ENCODE measurements around the gene SPRN. TPM values are rescaled to one million over a fixed set of nuclear protein-coding genes. Genes with fewer than 3 reads are reported as not detected.

Gene SPRN
- total and polyA plus RNA-seq, 2 experiments from 2014 or later, result 0.31 TPM

DNA sequence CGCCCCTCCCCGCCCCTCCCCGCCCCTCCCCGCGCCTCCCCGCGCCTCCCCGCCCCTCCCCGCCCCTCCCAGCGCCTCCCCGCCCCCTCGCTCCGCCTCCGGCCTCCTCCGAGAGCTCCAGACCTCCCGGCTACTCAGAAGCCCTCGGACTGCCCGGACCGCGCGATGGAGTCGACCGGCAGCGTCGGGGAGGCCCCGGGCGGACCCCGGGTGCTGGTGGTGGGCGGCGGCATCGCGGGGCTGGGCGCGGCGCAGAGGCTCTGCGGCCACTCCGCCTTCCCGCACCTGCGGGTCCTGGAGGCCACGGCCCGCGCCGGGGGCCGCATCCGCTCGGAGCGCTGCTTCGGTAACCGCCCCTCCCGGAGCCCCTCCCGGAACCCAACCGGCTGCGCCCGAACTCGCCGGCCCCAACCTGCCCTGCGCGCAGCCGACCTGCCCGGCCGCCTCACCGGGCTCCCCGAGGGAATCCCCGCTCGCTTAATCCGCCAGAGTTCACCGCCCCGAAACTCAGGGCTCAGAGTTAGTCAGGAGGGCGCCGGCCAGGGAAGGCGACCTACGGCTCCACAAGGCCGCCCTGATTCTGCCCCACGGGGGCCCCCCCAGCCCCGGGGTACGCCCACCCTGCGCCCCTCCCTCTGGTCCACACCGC is 45.1 kb downstream of the SPRN start, which contains the start of gene PAOX:
Gene PAOX (plus strand): TSS at position 111 of the 649 bp plus-strand sequence. CDS start 55 bp downstream, at position 166.
- Mint-ChIP-seq H3K36me3 (ENCODE audit: low read depth) (no peaks in the 10 kb centered on the region), H3K27me3 (ENCODE audit: insufficient read depth, low read depth, poor library complexity) (peaks cover 36% of the 10 kb centered on the region), H3K27ac (no peak within 1 kb of the TSS), H3K9me3 (no peaks in the 10 kb centered on the region; the same call in 2 of the 3 replicates), H3K4me3 (peak within 1 kb of the TSS; percentile 77), H3K4me1 (no peaks in the 10 kb centered on the region)
- H3K9me2 ChIP-seq (ENCODE audit: insufficient read depth), result no peaks in the 10 kb centered on the region
- H3K27ac ChIP-seq (ENCODE audit: low read depth), result no peak within 1 kb of the TSS
- peak; percentile 47 for TF ChIP-seq EZH2 (IDR thresholded peaks at IDR 0.05; ENCODE audit: low read depth, unreplicated experiment)
- TF ChIP-seq JUNB (IDR thresholded peaks at IDR 0.05; ENCODE audit: unreplicated experiment), result no peak
- TF ChIP-seq ZNF331 (CRISPR knock-in tag; IDR thresholded peaks at IDR 0.05; ENCODE audit: low read depth), result no peak
- TF ChIP-seq, protein P1, sequence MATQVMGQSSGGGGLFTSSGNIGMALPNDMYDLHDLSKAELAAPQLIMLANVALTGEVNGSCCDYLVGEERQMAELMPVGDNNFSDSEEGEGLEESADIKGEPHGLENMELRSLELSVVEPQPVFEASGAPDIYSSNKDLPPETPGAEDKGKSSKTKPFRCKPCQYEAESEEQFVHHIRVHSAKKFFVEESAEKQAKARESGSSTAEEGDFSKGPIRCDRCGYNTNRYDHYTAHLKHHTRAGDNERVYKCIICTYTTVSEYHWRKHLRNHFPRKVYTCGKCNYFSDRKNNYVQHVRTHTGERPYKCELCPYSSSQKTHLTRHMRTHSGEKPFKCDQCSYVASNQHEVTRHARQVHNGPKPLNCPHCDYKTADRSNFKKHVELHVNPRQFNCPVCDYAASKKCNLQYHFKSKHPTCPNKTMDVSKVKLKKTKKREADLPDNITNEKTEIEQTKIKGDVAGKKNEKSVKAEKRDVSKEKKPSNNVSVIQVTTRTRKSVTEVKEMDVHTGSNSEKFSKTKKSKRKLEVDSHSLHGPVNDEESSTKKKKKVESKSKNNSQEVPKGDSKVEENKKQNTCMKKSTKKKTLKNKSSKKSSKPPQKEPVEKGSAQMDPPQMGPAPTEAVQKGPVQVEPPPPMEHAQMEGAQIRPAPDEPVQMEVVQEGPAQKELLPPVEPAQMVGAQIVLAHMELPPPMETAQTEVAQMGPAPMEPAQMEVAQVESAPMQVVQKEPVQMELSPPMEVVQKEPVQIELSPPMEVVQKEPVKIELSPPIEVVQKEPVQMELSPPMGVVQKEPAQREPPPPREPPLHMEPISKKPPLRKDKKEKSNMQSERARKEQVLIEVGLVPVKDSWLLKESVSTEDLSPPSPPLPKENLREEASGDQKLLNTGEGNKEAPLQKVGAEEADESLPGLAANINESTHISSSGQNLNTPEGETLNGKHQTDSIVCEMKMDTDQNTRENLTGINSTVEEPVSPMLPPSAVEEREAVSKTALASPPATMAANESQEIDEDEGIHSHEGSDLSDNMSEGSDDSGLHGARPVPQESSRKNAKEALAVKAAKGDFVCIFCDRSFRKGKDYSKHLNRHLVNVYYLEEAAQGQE (IDR thresholded peaks at IDR 0.05; ENCODE audit: unreplicated experiment), result no peak
- TF ChIP-seq ZNF114 (CRISPR knock-in tag; IDR thresholded peaks at IDR 0.05), result no peak
- TF ChIP-seq NANOG (IDR thresholded peaks at IDR 0.05; ENCODE audit: borderline replicate concordance), result no peak
- TF ChIP-seq, protein P2, sequence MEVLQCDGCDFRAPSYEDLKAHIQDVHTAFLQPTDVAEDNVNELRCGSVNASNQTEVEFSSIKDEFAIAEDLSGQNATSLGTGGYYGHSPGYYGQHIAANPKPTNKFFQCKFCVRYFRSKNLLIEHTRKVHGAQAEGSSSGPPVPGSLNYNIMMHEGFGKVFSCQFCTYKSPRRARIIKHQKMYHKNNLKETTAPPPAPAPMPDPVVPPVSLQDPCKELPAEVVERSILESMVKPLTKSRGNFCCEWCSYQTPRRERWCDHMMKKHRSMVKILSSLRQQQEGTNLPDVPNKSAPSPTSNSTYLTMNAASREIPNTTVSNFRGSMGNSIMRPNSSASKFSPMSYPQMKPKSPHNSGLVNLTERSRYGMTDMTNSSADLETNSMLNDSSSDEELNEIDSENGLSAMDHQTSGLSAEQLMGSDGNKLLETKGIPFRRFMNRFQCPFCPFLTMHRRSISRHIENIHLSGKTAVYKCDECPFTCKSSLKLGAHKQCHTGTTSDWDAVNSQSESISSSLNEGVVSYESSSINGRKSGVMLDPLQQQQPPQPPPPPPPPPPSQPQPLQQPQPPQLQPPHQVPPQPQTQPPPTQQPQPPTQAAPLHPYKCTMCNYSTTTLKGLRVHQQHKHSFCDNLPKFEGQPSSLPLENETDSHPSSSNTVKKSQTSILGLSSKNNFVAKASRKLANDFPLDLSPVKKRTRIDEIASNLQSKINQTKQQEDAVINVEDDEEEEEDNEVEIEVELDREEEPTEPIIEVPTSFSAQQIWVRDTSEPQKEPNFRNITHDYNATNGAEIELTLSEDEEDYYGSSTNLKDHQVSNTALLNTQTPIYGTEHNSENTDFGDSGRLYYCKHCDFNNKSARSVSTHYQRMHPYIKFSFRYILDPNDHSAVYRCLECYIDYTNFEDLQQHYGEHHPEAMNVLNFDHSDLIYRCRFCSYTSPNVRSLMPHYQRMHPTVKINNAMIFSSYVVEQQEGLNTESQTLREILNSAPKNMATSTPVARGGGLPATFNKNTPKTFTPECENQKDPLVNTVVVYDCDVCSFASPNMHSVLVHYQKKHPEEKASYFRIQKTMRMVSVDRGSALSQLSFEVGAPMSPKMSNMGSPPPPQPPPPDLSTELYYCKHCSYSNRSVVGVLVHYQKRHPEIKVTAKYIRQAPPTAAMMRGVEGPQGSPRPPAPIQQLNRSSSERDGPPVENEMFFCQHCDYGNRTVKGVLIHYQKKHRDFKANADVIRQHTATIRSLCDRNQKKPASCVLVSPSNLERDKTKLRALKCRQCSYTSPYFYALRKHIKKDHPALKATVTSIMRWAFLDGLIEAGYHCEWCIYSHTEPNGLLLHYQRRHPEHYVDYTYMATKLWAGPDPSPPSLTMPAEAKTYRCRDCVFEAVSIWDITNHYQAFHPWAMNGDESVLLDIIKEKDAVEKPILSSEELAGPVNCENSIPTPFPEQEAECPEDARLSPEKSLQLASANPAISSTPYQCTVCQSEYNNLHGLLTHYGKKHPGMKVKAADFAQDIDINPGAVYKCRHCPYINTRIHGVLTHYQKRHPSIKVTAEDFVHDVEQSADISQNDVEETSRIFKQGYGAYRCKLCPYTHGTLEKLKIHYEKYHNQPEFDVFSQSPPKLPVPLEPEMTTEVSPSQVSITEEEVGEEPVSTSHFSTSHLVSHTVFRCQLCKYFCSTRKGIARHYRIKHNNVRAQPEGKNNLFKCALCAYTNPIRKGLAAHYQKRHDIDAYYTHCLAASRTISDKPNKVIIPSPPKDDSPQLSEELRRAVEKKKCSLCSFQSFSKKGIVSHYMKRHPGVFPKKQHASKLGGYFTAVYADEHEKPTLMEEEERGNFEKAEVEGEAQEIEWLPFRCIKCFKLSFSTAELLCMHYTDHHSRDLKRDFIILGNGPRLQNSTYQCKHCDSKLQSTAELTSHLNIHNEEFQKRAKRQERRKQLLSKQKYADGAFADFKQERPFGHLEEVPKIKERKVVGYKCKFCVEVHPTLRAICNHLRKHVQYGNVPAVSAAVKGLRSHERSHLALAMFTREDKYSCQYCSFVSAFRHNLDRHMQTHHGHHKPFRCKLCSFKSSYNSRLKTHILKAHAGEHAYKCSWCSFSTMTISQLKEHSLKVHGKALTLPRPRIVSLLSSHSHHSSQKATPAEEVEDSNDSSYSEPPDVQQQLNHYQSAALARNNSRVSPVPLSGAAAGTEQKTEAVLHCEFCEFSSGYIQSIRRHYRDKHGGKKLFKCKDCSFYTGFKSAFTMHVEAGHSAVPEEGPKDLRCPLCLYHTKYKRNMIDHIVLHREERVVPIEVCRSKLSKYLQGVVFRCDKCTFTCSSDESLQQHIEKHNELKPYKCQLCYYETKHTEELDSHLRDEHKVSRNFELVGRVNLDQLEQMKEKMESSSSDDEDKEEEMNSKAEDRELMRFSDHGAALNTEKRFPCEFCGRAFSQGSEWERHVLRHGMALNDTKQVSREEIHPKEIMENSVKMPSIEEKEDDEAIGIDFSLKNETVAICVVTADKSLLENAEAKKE (CRISPR knock-in tag; IDR thresholded peaks at IDR 0.05), result no peak
- TF ChIP-seq CREB1 (CRISPR knock-in tag; IDR thresholded peaks at IDR 0.05; ENCODE audit: low read depth), result no peak
- TF ChIP-seq EZH2phosphoT487 (IDR thresholded peaks at IDR 0.05; ENCODE audit: unreplicated experiment), result no peak
- TF ChIP-seq, protein P3, sequence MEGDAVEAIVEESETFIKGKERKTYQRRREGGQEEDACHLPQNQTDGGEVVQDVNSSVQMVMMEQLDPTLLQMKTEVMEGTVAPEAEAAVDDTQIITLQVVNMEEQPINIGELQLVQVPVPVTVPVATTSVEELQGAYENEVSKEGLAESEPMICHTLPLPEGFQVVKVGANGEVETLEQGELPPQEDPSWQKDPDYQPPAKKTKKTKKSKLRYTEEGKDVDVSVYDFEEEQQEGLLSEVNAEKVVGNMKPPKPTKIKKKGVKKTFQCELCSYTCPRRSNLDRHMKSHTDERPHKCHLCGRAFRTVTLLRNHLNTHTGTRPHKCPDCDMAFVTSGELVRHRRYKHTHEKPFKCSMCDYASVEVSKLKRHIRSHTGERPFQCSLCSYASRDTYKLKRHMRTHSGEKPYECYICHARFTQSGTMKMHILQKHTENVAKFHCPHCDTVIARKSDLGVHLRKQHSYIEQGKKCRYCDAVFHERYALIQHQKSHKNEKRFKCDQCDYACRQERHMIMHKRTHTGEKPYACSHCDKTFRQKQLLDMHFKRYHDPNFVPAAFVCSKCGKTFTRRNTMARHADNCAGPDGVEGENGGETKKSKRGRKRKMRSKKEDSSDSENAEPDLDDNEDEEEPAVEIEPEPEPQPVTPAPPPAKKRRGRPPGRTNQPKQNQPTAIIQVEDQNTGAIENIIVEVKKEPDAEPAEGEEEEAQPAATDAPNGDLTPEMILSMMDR (conservative IDR thresholded peaks at IDR 0.05; ENCODE audit: low read depth in 2 of 2), result no peak
- TF ChIP-seq STAT1 (IDR thresholded peaks at IDR 0.05; ENCODE audit: unreplicated experiment), result no peak
- TF ChIP-seq POLR2AphosphoS5 (IDR thresholded peaks at IDR 0.05; ENCODE audit: low read depth), result peak; percentile 70
- TF ChIP-seq, protein P4, sequence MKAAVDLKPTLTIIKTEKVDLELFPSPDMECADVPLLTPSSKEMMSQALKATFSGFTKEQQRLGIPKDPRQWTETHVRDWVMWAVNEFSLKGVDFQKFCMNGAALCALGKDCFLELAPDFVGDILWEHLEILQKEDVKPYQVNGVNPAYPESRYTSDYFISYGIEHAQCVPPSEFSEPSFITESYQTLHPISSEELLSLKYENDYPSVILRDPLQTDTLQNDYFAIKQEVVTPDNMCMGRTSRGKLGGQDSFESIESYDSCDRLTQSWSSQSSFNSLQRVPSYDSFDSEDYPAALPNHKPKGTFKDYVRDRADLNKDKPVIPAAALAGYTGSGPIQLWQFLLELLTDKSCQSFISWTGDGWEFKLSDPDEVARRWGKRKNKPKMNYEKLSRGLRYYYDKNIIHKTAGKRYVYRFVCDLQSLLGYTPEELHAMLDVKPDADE (IDR thresholded peaks at IDR 0.05), result no peak
- peaks cover 5% of the 10 kb centered on the region; the same call in 1 of the 2 replicates for H3K4me1 ChIP-seq (ENCODE audit: insufficient read depth)
- peak within 1 kb of the TSS; percentile 74 for H3K4me3 ChIP-seq
- H2AFZ ChIP-seq, result peak within 1 kb of the TSS; percentile 93
- DNase-seq (ENCODE audit: low spot score) (peak; percentile 77), ATAC-seq (peak; percentile 65)
- H3F3A ChIP-seq (replicated peaks; ENCODE audit: low read depth), result no peaks in the 10 kb centered on the region
- H4K20me1 ChIP-seq (replicated peaks; ENCODE audit: insufficient read depth), result no peaks in the 10 kb centered on the region; the same call in 1 of the 2 replicates
- peak within 1 kb of the TSS; percentile 96 for H3K4me2 ChIP-seq
- peaks cover 54% of the 10 kb centered on the region for H3K27me3 ChIP-seq (ENCODE audit: insufficient read depth)
- no peaks in the 10 kb centered on the region for H3K79me2 ChIP-seq (replicated peaks; ENCODE audit: insufficient read depth)
- H3K36me3 ChIP-seq (ENCODE audit: insufficient read depth), result no peaks in the 10 kb centered on the region

Data from GM23338 (cell line).